Measurements from ENCODE around the gene CRYZL1.

DNA sequence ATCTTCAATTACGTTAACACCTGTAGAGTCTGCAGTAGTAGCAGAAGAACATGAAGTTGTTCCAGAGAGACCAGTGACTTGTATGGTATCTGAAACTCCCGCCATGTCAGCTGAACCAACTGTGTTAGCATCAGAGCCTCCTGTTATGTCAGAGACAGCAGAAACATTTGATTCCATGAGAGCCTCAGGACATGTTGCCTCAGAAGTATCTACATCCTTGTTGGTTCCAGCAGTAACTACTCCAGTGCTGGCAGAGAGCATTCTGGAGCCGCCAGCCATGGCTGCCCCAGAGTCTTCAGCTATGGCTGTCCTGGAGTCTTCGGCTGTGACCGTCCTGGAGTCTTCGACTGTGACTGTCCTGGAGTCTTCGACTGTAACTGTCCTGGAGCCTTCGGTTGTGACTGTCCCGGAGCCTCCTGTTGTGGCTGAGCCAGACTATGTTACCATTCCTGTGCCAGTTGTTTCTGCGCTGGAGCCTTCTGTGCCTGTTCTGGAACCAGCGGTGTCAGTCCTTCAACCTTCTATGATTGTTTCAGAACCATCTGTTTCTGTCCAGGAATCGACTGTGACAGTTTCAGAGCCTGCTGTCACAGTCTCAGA is 88.4 kb downstream of the CRYZL1 start:
- TF ChIP-seq, protein P1, sequence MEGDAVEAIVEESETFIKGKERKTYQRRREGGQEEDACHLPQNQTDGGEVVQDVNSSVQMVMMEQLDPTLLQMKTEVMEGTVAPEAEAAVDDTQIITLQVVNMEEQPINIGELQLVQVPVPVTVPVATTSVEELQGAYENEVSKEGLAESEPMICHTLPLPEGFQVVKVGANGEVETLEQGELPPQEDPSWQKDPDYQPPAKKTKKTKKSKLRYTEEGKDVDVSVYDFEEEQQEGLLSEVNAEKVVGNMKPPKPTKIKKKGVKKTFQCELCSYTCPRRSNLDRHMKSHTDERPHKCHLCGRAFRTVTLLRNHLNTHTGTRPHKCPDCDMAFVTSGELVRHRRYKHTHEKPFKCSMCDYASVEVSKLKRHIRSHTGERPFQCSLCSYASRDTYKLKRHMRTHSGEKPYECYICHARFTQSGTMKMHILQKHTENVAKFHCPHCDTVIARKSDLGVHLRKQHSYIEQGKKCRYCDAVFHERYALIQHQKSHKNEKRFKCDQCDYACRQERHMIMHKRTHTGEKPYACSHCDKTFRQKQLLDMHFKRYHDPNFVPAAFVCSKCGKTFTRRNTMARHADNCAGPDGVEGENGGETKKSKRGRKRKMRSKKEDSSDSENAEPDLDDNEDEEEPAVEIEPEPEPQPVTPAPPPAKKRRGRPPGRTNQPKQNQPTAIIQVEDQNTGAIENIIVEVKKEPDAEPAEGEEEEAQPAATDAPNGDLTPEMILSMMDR (IDR thresholded peaks at IDR 0.05) = no peak
- no peak for TF ChIP-seq POLR2A (IDR thresholded peaks at IDR 0.05)
